ENCODE results near the gene EFNA5. TPM values are rescaled to one million over a fixed set of nuclear protein-coding genes. Genes with fewer than 3 reads are reported as not detected.

EFNA5 gene
- polyA plus RNA-seq, 1 donor from 2014 or later, result 4.2 TPM

DNA sequence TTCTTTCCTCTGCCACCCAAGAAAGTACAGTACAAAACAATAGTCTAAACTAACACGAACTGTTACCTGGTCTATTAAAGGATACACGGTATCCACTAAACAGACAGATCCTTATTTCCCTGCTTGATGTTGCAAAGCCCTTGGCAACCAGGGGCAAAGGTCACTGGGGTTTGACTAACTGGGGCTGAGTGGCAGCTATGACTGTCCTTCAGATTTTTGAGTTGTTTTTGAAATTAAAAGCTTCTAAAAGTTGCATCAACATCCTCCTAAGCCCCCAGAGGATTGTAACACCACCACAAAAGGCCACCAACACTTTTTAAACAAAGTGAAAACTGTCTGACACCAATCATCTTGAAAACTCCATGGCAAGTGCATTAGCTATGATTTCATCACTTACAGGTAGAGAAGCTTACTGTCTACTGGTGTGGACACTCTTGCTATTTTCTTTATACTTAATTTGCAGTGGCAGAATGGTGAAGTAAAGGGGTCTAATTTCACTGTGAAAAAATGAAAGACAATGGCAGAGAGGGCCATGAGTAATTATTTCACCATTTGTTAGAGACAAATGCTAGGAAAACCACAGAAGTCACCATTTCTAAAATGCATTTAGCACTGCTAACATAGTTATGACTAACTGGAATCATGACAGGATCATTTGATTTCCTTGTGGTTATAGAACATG is 292.4 kb downstream of the EFNA5 start:
- no peak overlapping the region for H3K4me2 ChIP-seq (ENCODE audit: low read length)
- H3K9ac ChIP-seq (ENCODE audit: low read length), result no peak overlapping the region
- H3K4me3 ChIP-seq (ENCODE audit: low read length), result no peak overlapping the region
- no peaks in the 10 kb centered on the region for H3F3A ChIP-seq (ENCODE audit: insufficient read depth, low read length, poor library complexity, severe bottlenecking)
- TF ChIP-seq, protein P1, sequence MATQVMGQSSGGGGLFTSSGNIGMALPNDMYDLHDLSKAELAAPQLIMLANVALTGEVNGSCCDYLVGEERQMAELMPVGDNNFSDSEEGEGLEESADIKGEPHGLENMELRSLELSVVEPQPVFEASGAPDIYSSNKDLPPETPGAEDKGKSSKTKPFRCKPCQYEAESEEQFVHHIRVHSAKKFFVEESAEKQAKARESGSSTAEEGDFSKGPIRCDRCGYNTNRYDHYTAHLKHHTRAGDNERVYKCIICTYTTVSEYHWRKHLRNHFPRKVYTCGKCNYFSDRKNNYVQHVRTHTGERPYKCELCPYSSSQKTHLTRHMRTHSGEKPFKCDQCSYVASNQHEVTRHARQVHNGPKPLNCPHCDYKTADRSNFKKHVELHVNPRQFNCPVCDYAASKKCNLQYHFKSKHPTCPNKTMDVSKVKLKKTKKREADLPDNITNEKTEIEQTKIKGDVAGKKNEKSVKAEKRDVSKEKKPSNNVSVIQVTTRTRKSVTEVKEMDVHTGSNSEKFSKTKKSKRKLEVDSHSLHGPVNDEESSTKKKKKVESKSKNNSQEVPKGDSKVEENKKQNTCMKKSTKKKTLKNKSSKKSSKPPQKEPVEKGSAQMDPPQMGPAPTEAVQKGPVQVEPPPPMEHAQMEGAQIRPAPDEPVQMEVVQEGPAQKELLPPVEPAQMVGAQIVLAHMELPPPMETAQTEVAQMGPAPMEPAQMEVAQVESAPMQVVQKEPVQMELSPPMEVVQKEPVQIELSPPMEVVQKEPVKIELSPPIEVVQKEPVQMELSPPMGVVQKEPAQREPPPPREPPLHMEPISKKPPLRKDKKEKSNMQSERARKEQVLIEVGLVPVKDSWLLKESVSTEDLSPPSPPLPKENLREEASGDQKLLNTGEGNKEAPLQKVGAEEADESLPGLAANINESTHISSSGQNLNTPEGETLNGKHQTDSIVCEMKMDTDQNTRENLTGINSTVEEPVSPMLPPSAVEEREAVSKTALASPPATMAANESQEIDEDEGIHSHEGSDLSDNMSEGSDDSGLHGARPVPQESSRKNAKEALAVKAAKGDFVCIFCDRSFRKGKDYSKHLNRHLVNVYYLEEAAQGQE (IDR thresholded peaks at IDR 0.05; ENCODE audit: borderline replicate concordance), result no peak
- TF ChIP-seq MXI1 (conservative IDR thresholded peaks at IDR 0.05; ENCODE audit: poor library complexity, severe bottlenecking), result no peak
- TF ChIP-seq SMC3 (conservative IDR thresholded peaks at IDR 0.05; ENCODE audit: poor library complexity), result no peak
- TF ChIP-seq POLR2AphosphoS5 (IDR thresholded peaks at IDR 0.05), result no peak
- no peak for TF ChIP-seq EZH2 (IDR thresholded peaks at IDR 0.05; ENCODE audit: borderline replicate concordance, insufficient read depth, low read length, poor library complexity, severe bottlenecking)
- no peak for TF ChIP-seq CTCF (IDR thresholded peaks at IDR 0.05; ENCODE audit: poor library complexity, severe bottlenecking)
- TF ChIP-seq TAF1 (IDR thresholded peaks at IDR 0.05; ENCODE audit: low read depth), result no peak
- no peak for TF ChIP-seq EP300 (conservative IDR thresholded peaks at IDR 0.05; ENCODE audit: poor library complexity, severe bottlenecking)
- TF ChIP-seq RAD21 (conservative IDR thresholded peaks at IDR 0.05), result no peak
- H3K36me3 ChIP-seq (ENCODE audit: insufficient read depth, low read length), result no peaks in the 10 kb centered on the region
- H3K79me2 ChIP-seq (replicated peaks; ENCODE audit: insufficient read depth, low read length), result no peaks in the 10 kb centered on the region
- H3K27me3 ChIP-seq (ENCODE audit: insufficient read depth, low read depth, low read length), result no peaks in the 10 kb centered on the region
- no peaks in the 10 kb centered on the region for H3K9me2 ChIP-seq (ENCODE audit: insufficient read depth, low read length)
- H3K9me3 ChIP-seq (ENCODE audit: low read length), result no peaks in the 10 kb centered on the region
- H2AFZ ChIP-seq (ENCODE audit: low read depth, low read length), result no peak overlapping the region
- no peak overlapping the region for H3K27ac ChIP-seq (ENCODE audit: low read length)
- H4K20me1 ChIP-seq (ENCODE audit: insufficient read depth), result no peaks in the 10 kb centered on the region

DNA sequence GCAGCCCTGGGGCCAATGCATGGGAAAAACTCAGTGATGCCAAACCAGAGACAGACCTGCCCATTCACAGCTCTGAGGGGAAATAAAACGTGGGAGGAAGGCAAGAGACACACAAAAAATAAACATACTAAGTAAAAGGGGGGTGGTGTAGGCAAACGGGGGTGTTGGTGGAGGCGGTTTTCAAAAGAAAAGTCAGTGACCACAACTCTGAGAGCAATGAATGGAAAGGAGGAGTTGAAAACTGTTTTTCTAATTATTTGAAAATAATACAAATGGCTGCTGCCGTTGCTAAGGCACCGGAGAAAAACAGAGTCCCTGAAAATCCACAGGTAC is 293.5 kb downstream of the EFNA5 start:
- no peaks in the 10 kb centered on the region for H4K20me1 ChIP-seq (ENCODE audit: insufficient read depth)
- no peaks in the 10 kb centered on the region for H3K27me3 ChIP-seq (ENCODE audit: insufficient read depth, low read depth, low read length)
- no peak overlapping the region for H3K9ac ChIP-seq (ENCODE audit: low read length)
- no peaks in the 10 kb centered on the region for H3K9me3 ChIP-seq (ENCODE audit: low read length)
- no peaks in the 10 kb centered on the region for H3K36me3 ChIP-seq (ENCODE audit: insufficient read depth, low read length)
- no peak overlapping the region for H2AFZ ChIP-seq (ENCODE audit: low read depth, low read length)
- no peaks in the 10 kb centered on the region for H3F3A ChIP-seq (ENCODE audit: insufficient read depth, low read length, poor library complexity, severe bottlenecking)
- no peak overlapping the region for H3K4me3 ChIP-seq (ENCODE audit: low read length)
- no peak overlapping the region for H3K27ac ChIP-seq (ENCODE audit: low read length)
- H3K9me2 ChIP-seq (ENCODE audit: insufficient read depth, low read length), result no peaks in the 10 kb centered on the region
- no peaks in the 10 kb centered on the region for H3K79me2 ChIP-seq (replicated peaks; ENCODE audit: insufficient read depth, low read length)
- H3K4me2 ChIP-seq (ENCODE audit: low read length), result no peak overlapping the region
- TF ChIP-seq POLR2AphosphoS5 (IDR thresholded peaks at IDR 0.05) (no peak), MXI1 (conservative IDR thresholded peaks at IDR 0.05; ENCODE audit: poor library complexity, severe bottlenecking) (no peak), TAF1 (IDR thresholded peaks at IDR 0.05; ENCODE audit: low read depth) (no peak), EP300 (conservative IDR thresholded peaks at IDR 0.05; ENCODE audit: poor library complexity, severe bottlenecking) (no peak), EZH2 (IDR thresholded peaks at IDR 0.05; ENCODE audit: borderline replicate concordance, insufficient read depth, low read length, poor library complexity, severe bottlenecking) (no peak), SMC3 (conservative IDR thresholded peaks at IDR 0.05; ENCODE audit: poor library complexity) (no peak), CTCF (IDR thresholded peaks at IDR 0.05; ENCODE audit: poor library complexity, severe bottlenecking) (no peak), RAD21 (conservative IDR thresholded peaks at IDR 0.05) (no peak)
- TF ChIP-seq, protein P1 (IDR thresholded peaks at IDR 0.05; ENCODE audit: borderline replicate concordance), result no peak

Data from neural cell (in vitro differentiated cells).